NCI-H1930 (cell line): ENCODE results near the gene LRRN2.
A peak's percentile ranks its signal among the peaks of the same experiment; 100 is the strongest.

ENCODE experiments used
- DNase-seq, 2 experiments: peaks; one replicate each; lab custom pipeline; 2025; lab: John Stamatoyannopoulos, UW

The LRRN2 gene

DNA sequence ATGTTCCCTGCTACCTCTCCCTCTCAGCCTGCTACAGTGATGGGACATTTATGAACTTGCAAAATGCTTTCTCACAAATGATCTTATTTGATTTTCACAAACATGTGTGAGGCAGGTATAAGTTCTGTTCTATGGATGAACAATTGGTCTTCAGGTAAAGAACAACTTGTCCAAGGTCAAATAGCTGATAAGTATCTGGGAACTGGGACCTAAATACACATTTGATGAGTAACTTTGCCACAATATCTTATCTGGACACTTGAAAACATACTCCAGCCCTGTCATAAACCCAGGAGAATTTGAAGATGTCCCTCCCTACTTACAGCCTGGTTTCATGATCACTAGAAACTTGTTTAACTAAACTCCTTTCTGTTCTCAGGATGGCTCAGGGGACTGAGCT, 23.0 kb downstream of the LRRN2 start:
- no peak for DNase-seq

DNA sequence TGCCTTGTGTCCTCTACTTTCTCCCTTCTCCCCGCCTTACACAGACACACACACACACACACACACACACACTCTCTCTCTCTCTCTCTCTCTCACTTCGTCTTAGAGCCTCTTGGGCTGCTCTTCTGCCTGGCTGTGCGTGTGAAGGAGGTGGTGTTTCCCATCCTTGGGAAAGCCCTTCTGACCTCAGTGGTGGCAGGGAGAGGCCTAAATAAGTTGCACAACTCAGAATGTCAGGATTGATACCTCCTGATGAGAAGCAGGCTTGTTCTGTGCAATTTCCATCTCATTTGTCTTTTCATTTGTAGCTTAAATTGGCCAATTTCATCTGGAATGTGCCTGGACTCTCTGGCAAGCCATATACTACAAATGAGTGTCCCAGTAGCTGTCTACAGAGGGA, 25.0 kb downstream of the LRRN2 start:
- DNase-seq, result no peak

DNA sequence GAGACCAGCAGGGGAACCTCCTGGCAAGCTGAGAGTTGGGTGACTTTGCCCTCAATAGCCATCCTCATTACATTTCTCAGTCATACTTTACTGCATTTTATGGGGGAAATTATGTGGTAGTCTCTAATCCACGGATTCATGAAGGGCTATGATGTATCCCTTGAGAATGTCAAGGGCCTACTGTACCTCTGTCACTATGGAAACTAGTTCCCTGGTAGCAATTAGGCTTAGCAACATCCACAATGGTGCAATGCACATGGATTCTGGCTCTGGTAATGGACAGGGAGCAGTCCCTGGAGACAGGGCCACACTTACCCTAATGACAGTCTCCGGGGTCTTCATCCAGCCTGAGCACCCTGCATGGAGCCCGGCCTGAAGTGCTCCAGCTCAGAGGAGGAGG, 26.5 kb downstream of the LRRN2 start:
- DNase-seq, result no peak

DNA sequence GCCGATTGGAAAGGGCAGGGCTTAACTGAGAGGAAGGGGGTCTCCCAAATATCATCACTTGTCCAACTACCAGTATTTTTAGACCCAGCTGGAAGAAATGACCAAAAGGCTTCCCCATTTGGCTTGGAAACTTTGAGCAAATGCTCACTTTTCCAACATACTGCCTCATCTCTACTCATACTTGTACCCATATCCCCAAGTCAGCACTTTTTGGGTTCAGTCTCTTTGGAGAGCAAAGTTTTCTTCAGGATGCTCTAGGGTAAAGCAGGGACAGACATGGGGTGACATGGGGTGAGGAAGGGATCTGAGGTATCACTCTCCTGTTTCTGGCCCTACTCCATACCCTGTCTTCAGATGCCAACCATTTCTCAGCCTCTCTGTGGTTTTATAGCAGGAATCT, 27.2 kb downstream of the LRRN2 start:
- DNase-seq, result no peak

GRCh38 chr1:204653590-204654340, 31.8 kb downstream of the LRRN2 start:
- no peak for DNase-seq

- DNase-seq, result no peak
Measured at GRCh38 chr1:204652497-204652896, 33.0 kb downstream of the LRRN2 start.

- DNase-seq, result no peak
Measured at GRCh38 chr1:204651843-204652421, 33.6 kb downstream of the LRRN2 start.

- no peak for DNase-seq
Measured at GRCh38 chr1:204650911-204651570, 34.5 kb downstream of the LRRN2 start.

GRCh38 chr1:204649721-204650521, 35.6 kb downstream of the LRRN2 start:
- DNase-seq, result peak in 1 of 2 experiments; percentile 34

DNA sequence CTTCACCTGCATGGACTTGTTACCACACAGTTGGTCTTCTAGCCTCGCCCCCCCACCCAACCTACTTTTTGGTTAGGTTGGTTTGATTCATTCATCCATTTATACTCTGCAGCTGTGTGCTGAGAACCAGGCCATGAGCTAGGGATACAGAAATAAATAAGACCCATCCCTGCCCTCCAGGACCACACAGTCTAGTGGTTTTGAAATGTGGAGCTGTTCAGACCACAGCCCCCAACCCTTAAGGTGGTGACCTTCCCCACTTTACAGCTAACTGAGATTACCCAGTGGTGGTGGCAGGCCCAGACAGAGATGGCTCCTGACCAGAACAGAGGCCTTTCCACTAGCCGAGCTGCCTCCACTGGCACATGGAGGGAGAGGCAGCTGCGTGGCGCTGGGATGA, 37.0 kb downstream of the LRRN2 start:
- no peak for DNase-seq

GRCh38 chr1:204647805-204648153, 37.8 kb downstream of the LRRN2 start:
- no peak for DNase-seq

DNA sequence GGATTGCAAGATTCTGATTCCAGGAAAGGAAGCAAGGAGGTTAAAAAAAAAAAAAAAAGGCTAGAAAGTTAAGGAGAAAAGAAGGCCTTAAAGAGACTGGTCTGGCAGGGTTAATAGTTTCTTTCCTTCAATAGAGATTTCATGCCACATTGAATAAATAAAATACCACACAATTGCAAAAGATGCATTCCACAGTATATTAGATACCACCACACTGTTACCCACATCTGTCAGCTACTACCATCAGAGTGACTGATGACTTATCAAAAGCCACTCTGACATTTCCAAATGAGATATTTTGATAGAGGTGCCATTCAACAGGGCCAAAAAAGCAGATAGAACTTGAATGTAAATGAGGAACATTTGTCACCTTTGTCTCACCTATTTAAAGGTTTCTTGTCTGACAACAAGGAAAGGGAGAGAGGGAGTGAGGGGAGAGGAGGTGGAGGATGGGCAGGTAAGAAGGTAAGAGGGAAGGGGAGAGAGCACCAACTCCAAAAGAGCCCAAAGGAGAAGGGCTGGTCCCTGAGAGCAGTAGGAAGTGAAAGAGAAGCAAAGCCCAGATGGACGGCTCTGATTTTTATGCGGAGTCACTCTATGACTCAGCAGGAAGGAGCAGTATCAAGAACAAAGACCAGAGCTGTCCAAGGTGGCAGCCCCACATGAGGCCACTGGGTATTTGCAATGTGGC, 38.3 kb downstream of the LRRN2 start:
- no peak for DNase-seq

- DNase-seq, result no peak
Measured at GRCh38 chr1:204645666-204646065, 39.9 kb downstream of the LRRN2 start.

DNA sequence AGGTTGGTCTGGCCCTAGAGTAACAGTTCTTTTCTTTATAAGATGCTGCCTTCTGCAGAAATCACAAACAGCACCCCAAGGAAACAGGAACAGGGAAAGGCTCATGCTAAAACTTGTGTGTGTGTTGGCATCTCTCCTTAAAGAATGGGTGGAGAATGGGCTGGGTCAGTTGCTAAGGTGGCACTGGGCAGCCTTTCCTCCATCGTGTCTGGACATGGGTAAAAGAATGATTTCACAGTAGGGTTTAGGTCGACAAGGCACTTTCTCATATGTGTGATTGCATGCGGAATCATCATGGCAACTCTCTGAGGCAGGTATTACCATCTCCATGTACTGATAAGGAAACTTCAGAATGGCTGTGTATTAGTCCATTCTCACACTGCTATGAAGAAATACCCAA, 40.3 kb downstream of the LRRN2 start:
- DNase-seq, result no peak

DNA sequence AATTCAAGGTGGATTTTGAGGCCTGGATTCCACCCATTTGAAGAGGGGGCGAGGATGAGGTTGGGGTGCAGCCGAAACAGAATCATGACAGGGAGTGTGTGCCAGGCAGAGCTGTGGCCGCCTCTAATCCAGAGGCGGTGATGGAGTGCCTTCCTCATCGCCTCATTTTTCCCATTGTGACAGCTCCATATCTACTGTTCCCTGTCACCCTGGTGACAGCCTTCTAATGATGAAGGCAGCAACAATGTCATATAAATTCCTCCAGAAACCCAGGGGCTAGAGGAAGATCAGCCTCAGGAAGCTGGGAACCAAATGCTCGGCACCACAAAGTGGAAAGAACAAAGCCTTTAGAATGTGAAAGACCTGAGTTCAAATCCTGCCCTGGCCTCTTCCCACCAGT, 42.0 kb downstream of the LRRN2 start:
- no peak for DNase-seq

GRCh38 chr1:204641936-204642335, 43.6 kb downstream of the LRRN2 start:
- DNase-seq, result no peak

DNA sequence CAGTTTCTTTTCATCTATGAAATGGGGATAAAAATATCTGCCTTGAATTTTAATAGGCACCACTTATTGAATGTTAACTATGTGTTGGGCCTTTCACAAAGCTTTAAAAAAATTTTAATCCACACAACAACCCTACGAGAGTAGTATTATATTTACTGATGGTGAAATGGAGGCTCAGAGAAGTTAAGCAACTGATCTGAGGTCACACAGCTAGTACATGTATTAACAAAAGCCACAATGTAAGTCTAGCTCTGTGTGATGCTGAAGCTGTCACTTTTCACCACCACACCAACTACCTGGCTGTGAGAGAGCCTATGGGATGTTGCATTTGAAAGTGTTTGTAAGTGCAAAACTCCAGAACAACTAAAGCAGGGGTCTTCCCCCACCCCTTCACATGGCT, 44.1 kb downstream of the LRRN2 start:
- no peak for DNase-seq

GRCh38 chr1:204640578-204640977, 45.0 kb downstream of the LRRN2 start:
- DNase-seq, result no peak

DNA sequence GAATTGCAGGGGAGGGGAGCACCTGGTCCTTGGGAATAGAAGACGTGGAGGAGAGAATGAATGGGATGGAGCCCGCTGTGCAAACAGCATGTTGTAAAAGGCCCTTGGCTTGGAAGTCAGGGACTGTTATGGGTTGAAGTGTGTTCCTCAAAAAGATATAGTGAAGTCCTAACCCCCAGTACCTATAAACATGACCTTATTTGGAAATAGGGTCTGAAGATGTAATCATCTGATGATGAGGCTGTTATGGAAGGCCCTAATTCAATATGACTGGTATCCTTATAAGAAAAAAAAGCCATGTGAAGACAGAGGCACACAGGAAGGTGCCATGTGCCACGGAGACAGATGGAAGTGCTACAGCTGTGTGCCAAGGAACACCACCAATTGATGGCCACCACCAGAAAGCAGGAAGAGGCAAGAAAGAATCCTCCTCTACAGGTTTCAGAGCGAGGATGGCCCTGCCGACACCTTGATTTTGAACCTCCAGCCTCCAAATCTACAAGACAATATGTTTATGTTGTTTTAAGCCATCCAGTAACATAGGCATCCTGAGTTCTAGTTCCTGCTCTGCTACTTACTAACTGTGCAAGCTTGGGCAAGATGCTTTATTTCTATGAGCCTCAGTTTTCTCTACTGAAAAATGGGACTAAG, 51.2 kb downstream of the LRRN2 start:
- DNase-seq, result no peak

DNA sequence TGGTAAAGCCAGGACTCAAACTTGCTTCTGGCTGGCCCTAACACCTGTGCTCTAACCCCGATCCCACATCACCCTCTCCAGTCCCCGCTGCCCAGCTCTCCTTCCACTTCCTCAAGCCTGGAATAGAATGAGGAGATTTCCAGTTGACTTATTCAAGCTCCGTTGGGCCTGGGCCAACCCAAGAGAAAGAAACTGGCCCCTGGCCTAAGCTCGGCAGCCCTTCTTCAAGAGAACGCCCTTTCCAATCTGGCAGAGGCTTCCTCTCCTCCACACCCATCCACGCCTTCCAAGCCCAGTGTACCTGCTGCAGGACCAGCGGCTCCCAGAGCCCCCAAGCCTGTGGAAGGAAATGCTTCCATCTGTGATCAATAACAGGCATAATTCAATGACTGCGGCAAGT, 51.9 kb downstream of the LRRN2 start:
- no peak for DNase-seq

GRCh38 chr1:204630132-204630905, 55.2 kb downstream of the LRRN2 start:
- no peak for DNase-seq
